ENCODE data around the gene RTEL1.

Gene RTEL1

DNA sequence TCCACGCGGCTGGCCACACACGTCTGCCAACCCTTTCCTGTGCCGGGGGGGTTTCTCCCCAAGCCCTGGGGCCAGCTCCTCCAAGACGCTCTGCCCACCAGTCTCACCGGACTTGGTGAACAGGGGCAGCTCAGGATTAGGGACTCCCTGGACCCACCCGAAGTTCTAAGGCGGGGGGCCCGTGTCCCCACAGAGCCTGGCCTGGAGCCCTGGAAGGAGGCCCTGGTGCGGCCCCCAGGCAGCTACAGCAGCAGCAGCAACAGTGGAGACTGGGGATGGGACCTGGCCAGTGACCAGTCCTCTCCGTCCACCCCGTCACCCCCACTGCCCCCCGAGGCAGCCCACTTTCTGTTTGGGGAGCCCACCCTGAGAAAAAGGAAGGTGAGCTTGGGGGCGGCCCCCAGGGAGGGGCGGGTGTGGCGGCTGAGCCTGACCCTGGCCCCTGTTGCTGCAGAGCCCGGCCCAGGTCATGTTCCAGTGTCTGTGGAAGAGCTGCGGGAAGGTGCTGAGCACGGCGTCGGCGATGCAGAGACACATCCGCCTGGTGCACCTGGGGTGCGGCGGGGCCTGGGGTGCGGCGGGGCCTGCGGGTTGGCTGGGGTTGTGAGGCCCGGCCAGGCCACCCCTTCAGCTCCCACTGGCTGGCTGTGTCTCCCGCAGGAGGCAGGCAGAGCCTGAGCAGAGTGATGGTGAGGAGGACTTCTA is 83.7 kb downstream of the RTEL1 start:
- no peak for DNase-seq (ENCODE audit: low read depth)

DNA sequence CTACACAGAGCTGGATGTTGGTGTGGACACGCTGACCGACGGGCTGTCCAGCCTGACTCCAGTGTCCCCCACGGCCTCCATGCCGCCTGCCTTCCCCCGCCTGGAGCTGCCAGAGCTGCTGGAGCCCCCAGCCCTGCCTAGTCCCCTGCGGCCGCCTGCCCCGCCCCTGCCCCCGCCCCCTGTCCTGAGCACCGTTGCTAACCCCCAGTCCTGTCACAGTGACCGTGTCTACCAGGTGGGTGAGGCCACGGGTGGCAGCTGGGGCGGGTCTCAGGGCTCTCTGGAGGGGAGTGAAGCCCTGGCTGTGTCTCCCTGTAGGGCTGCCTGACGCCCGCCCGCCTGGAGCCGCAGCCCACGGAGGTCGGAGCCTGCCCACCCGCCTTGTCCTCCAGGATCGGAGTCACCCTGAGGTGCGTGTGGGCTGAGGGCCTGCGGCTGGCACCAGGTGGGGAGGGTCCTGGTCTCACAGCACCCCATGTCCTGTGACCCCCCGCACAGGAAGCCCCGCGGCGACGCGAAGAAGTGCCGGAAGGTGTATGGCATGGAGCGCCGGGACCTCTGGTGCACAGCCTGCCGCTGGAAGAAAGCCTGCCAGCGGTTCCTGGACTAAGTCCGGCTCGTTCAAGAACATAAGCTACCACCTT is 84.4 kb downstream of the RTEL1 start:
- no peak for DNase-seq (ENCODE audit: low read depth)

DNA sequence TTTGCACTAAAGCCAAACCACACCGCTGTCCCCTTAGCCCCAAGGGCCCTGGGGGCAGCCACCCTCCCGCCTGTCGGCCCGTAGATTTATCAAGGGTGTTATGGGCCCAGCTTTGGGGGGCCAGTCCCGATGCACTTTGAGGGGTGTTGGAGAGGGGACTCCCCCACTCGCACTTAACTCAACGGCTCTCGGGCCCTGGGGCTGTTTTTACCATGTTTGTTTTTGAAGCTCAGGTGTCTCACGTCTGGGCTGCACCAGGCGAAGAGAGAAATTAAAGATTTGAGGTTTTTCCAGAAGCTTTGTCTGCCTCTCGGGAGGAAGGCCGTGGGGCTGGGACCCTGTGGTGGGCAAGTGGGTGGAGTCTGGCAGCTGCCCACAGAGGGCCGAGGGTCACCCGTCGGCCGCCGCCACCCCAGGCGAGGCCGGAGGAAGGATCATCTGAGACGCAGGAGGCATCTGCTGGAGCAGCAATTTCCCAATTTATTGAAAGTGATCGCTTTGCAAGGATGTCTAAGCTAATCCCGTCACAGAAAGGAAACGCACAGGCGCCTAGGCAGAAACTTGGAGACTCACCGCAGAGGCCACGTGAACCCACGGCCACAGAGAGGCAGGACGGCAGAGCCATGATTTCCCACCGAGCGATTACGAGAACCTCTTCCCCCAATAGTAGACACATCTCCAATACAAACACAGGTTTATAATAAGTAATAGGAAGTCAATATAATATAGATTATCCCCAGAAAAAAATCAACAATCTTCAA is 85.3 kb downstream of the RTEL1 start:
- DNase-seq (ENCODE audit: low read depth): no peak

DNA sequence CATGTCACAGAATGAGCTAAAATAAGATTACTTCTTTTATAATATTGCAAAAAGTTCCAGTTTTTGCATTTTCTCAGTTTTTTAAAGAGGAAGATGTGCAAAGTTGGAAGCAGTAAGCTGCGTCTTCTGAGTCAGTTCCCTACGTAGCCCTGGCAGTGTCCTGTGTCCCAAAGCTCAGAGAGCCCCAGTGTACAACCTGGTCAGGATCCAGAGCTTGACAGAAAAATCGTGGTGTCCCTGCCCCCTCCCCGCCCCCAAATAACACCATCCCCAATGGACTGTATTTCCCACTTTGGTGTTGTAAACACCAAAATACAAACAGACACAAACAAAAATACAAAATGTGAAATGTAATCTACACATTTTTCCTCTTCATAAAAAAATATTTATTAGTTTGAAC is 86.0 kb downstream of the RTEL1 start:
- no peak for DNase-seq (ENCODE audit: low read depth)

DNA sequence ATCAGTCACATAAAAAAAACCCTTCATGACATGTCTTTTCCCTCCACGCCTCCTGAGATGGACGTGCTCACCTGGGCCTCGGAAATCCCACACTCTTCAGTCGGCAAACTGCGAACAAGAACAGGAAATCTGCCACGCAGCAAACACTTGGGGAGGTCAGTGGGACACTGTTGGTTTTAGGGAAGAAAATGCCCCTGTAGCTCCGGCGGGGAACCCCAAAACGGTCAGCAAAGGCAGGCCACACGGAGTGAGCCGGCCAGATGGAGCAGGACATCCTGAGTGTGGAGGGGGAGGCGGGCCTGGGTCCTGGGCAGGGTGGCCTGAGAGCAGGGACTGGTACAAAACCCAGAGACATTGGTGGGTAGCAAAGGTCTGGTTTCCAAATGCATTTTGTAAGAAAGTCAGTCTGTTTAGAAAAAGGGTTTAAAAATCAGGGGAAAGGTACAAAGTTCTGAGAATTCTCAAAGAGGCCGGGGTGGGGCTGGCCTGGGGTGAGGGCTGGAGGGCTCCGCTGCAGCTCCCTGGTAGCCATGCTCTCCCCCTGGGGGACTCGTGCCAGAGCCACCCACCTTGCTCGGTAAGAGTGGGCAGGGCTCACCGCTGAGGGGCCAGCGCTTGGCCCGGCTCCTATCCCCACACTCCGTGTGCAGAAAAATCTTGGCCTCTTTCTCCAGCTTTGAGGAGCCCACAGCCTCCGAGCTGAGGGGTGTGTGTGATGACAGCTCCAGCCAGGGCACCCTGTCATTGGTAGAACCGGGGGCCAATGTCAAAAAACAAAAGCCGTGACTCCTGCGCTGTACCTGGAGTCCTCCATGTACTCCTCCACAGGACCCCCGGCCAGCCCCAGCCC is 86.7 kb downstream of the RTEL1 start:
- no peak for DNase-seq (ENCODE audit: low read depth)

DNA sequence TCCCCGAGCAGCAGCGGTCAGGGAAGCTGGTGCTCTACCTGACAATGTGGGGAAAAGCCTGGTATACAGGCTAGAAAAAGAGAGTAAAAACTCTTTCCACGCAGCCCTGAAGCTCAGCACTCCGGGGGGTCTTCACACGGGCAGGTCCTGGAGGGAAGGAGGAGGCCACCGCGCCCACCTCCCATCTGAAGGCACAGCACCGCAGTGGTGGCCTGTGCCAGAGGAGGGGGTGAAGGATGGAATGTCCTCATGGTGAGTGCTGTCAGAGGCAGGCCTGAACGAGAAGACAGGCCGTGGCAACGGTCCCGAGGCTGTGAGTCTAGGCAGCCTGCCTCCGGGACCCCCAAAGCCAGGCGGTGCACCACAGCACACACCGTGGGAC is 87.3 kb downstream of the RTEL1 start:
- no peak for DNase-seq (ENCODE audit: low read depth)
